HCT116 (cell line): ENCODE data around the gene CRHR1. TPM values are rescaled to one million over a fixed set of nuclear protein-coding genes. Genes with fewer than 3 reads are reported as not detected.

Source experiments
- ATAC-seq: fragments of 200-7000 bp; cut with Tn5 transposase; 2 replicates; pipeline ENCODE4 v1.9.1; 2020; ENCODE audit warnings: mild to moderate bottlenecking, moderate library complexity
- BruUV-seq: library from RNA; stranded (reverse); fragments of 400-500 nt; replicated peaks from 2 replicates; lab custom pipeline; 2021; lab: Mats Ljungman, UMichigan
- CTCF ChIA-PET: fragments of 300-600 bp; sonication (Branson Sonifier 250); formaldehyde crosslinking; loops from one replicate; lab custom pipeline; 2021; ENCODE audit warnings: antibody characterized with exemption; lab: Charles Lee
- POLR2A ChIA-PET: fragments of 300-600, 350-600 bp; sonication (Branson Sonifier 250); formaldehyde crosslinking; loops from one replicate; lab custom pipeline; 2021; ENCODE audit warnings: antibody characterized with exemption; lab: Charles Lee
- RAD21 ChIA-PET, 2 experiments: fragments of 300-600 bp; sonication (Branson Sonifier 250); formaldehyde crosslinking; loops; one replicate each; lab custom pipeline; 2023; ENCODE audit warnings: low total read pairs in 2 of 2; ENCODE audit not compliant: uncharacterized antibody in 2 of 2, unreplicated experiment in 2 of 2, low non-redundant PET in 1 of 2; lab: Charles Lee
- DNase-seq: peaks from one replicate; pipeline ENCODE4 v3.0.0-alpha.2; 2010; ENCODE audit warnings: low read depth, low spot score
- H2AFZ ChIP-seq: fragments of 200-600 bp; shearing (Covaris generic), sonication (generic); 2 replicates; pipeline ENCODE4 v1.6.1; 2017; ENCODE audit warnings: low read depth, mixed run types, mixed read lengths, antibody characterized with exemption, low read length; ENCODE audit not compliant: poor library complexity, severe bottlenecking
- H3K27ac ChIP-seq: 2 replicates; pipeline ENCODE4 v1.5.1; 2012; ENCODE audit warnings: low read depth, low read length
- H3K27me3 ChIP-seq: fragments of 200-600 bp; sonication (generic); 2 replicates; pipeline ENCODE4 v1.6.1; 2016; ENCODE audit warnings: mixed run types, low read length, mixed read lengths; ENCODE audit not compliant: insufficient read depth
- H3K36me3 ChIP-seq, 2 experiments: fragments of 200-500 bp in 1 of 2; fragments of 200-600 bp in 1 of 2; sonication (Bioruptor generic) in 1 of 2; sonication (generic) in 1 of 2; 2 replicates each; pipeline versions ENCODE4 v1.5.1 to v1.6.1; 2014 to 2016; ENCODE audit warnings: low read length in 2 of 2, inconsistent platforms in 1 of 2, mixed read lengths in 1 of 2, mixed run types in 1 of 2; ENCODE audit not compliant: insufficient read depth in 2 of 2, control insufficient read depth in 1 of 2
- H3K4me1 ChIP-seq, 2 experiments: fragments of 200-600 bp in 1 of 2; sonication (generic) in 1 of 2; 2 replicates each; pipeline versions ENCODE4 v1.5.1 to v1.6.1; 2012 to 2017; ENCODE audit warnings: low read length in 2 of 2, inconsistent platforms in 1 of 2, mild to moderate bottlenecking in 1 of 2, mixed read lengths in 1 of 2, mixed run types in 1 of 2, moderate library complexity in 1 of 2; ENCODE audit not compliant: insufficient read depth in 2 of 2, control insufficient read depth in 1 of 2
- H3K4me2 ChIP-seq: fragments of 200-600 bp; sonication (generic); 2 replicates; pipeline ENCODE4 v1.6.1; 2017; ENCODE audit warnings: mixed run types, low read length, mixed read lengths
- H3K4me3 ChIP-seq, 2 experiments: fragments of 200-600 bp in 1 of 2; sonication (generic) in 1 of 2; replicated peaks in 1 of 2; 2 replicates each; pipeline ENCODE4 v1.5.1; 2011 to 2016; ENCODE audit warnings: low read length in 2 of 2, control low read depth in 1 of 2, low read depth in 1 of 2, mild to moderate bottlenecking in 1 of 2, mixed read lengths in 1 of 2, mixed run types in 1 of 2
- H3K79me2 ChIP-seq: fragments of 200-600 bp; sonication (generic); 2 replicates; pipeline ENCODE4 v1.6.1; 2017; ENCODE audit warnings: mild to moderate bottlenecking, mixed run types, low read length, moderate library complexity, mixed read lengths; ENCODE audit not compliant: insufficient read depth
- H3K9ac ChIP-seq: fragments of 200-600 bp; sonication (generic); 2 replicates; pipeline ENCODE4 v1.6.1; 2016; ENCODE audit warnings: low read length, mixed read lengths
- H3K9me2 ChIP-seq: fragments of 200-600 bp; sonication (generic), shearing (Covaris generic); 2 replicates; pipeline ENCODE4 v1.6.1; 2017; ENCODE audit warnings: mixed run types, mild to moderate bottlenecking, moderate library complexity; ENCODE audit not compliant: insufficient read depth
- H3K9me3 ChIP-seq, 2 experiments: fragments of 200-500 bp in 1 of 2; fragments of 200-600 bp in 1 of 2; sonication (Bioruptor generic) in 1 of 2; sonication (generic) in 1 of 2; 2 replicates each; pipeline ENCODE4 v1.6.1; 2014 to 2017; ENCODE audit warnings: low read length in 2 of 2, mixed read lengths in 2 of 2, inconsistent platforms in 1 of 2, low read depth in 1 of 2, mild to moderate bottlenecking in 1 of 2, mixed run types in 1 of 2, moderate library complexity in 1 of 2; ENCODE audit not compliant: control insufficient read depth in 1 of 2, insufficient read depth in 1 of 2
- H4K20me1 ChIP-seq: fragments of 200-600 bp; sonication (generic), shearing (Covaris generic); 2 replicates; pipeline ENCODE4 v1.6.1; 2017; ENCODE audit warnings: mixed run types, mild to moderate bottlenecking, moderate library complexity; ENCODE audit not compliant: insufficient read depth
- CBX3 ChIP-seq: IDR thresholded peaks from 2 replicates; pipeline ENCODE4 v1.6.1; 2012; ENCODE audit warnings: low read depth
- EGR1 ChIP-seq: IDR thresholded peaks from 2 replicates; pipeline ENCODE4 v1.6.1; 2012; ENCODE audit warnings: low read depth
- ELF1 ChIP-seq: IDR thresholded peaks from 2 replicates; pipeline ENCODE4 v1.6.1; 2012; ENCODE audit warnings: low read depth, borderline replicate concordance
- EZH2 ChIP-seq: fragments of 200-600 bp; sonication (generic); IDR thresholded peaks from 2 replicates; pipeline ENCODE4 v1.6.1; 2017; ENCODE audit warnings: antibody characterized with exemption, mixed run types
- EZH2phosphoT487 ChIP-seq: fragments of 200-600 bp; IDR thresholded peaks from 2 replicates; pipeline ENCODE4 v1.6.1; 2018; ENCODE audit warnings: antibody characterized with exemption, borderline replicate concordance
- FOSL1 ChIP-seq: IDR thresholded peaks from 2 replicates; pipeline ENCODE4 v1.6.1; 2012; ENCODE audit warnings: low read depth
- RAD21 ChIP-seq: IDR thresholded peaks from 2 replicates; pipeline ENCODE4 v1.6.1; 2012; ENCODE audit warnings: low read depth, mild to moderate bottlenecking
- REST ChIP-seq: IDR thresholded peaks from 2 replicates; pipeline ENCODE4 v1.6.1; 2012; ENCODE audit warnings: low read depth
- SIN3A ChIP-seq: IDR thresholded peaks from 2 replicates; pipeline ENCODE4 v1.6.1; 2012; ENCODE audit warnings: low read depth
- SP1 ChIP-seq: IDR thresholded peaks from 2 replicates; pipeline ENCODE4 v1.6.1; 2012; ENCODE audit warnings: low read depth
- TCF7L2 ChIP-seq: IDR thresholded peaks from 2 replicates; pipeline ENCODE4 v1.7.0; 2011; ENCODE audit warnings: borderline replicate concordance, inconsistent platforms; ENCODE audit not compliant: insufficient read depth, insufficient read length; ENCODE audit errors: extremely low read depth
- YY1 ChIP-seq: IDR thresholded peaks from 2 replicates; pipeline ENCODE4 v1.6.1; 2011; ENCODE audit warnings: low read length, low read depth, moderate library complexity, mild to moderate bottlenecking; ENCODE audit not compliant: insufficient replicate concordance; ENCODE audit errors: extremely low read depth
- ZBTB33 ChIP-seq: IDR thresholded peaks from 2 replicates; pipeline ENCODE4 v1.6.1; 2011; ENCODE audit warnings: mild to moderate bottlenecking, low read length, moderate library complexity; ENCODE audit not compliant: insufficient replicate concordance; ENCODE audit errors: extremely low read depth
- intact Hi-C: fragments of 100-400 bp; cut with micrococcal nuclease; formaldehyde crosslinking; loops from 2 replicates; pipeline ENCODE4 v1.10.0; 2022
- total RNA-seq: library from RNA; stranded (reverse); gene quantifications from one replicate; pipeline ENCODE4 v1.2.1, GENCODE V29; 2021; ENCODE audit not compliant: unreplicated experiment

Gene CRHR1
- total RNA-seq, 1 experiment from 2014 or later: 0.12 TPM

GRCh38 chr17:45734598-45734997 is 49.5 kb upstream of the CRHR1 start:
- BruUV-seq: no TSS peak
- H3K9me3 ChIP-seq: peaks cover 17 to 20% of the 10 kb centered on the region in 2 experiments; a peak in 1 of 4 replicates
- TF ChIP-seq RAD21 (no peak), REST (no peak), SP1 (no peak), EZH2phosphoT487 (no peak), CBX3 (no peak), FOSL1 (no peak), EZH2 (no peak), EGR1 (no peak), ZBTB33 (no peak), TCF7L2 (no peak), YY1 (no peak), SIN3A (no peak), ELF1 (no peak)
- TF ChIP-seq, all 23 proteins: peak for 0
- no peak overlapping the region for H3K4me2 ChIP-seq
- no peaks in the 10 kb centered on the region for H3K4me1 ChIP-seq
- no peak overlapping the region for H2AFZ ChIP-seq
- CTCF ChIA-PET: no interaction called here
- no peaks in the 10 kb centered on the region for H3K27me3 ChIP-seq
- no peak overlapping the region for H3K27ac ChIP-seq
- intact Hi-C loops: no loop called here
- no peaks in the 10 kb centered on the region for H4K20me1 ChIP-seq
- H3K9me2 ChIP-seq: no peaks in the 10 kb centered on the region
- no peak for ATAC-seq
- H3K36me3 ChIP-seq: no peaks in the 10 kb centered on the region
- POLR2A ChIA-PET: interaction anchor here (0.6 kb wide), 1 partner anchor 586 kb away, joined by 3 read pairs; the partner anchor contains the start of gene HEXIM1
- H3K9ac ChIP-seq: no peak overlapping the region
- no peak overlapping the region for H3K4me3 ChIP-seq
- no peaks in the 10 kb centered on the region for H3K79me2 ChIP-seq
- no peak for DNase-seq
- RAD21 ChIA-PET: no interaction called here
